ENCODE results near the gene CFAP141.
A peak's percentile ranks its signal among the peaks of the same experiment; 100 is the strongest.

The CFAP141 gene

GRCh38 chr1:154181944-154182343 lies 24.2 kb downstream of the CFAP141 start:
- peak overlapping the region; percentile 92 for H3K27ac ChIP-seq (ENCODE audit: poor library complexity, severe bottlenecking)
- ATAC-seq (ENCODE audit: low read depth) (no peak), DNase-seq (ENCODE audit: low spot score) (no peak)
- peak overlapping the region; percentile 73 for H3K4me3 ChIP-seq (ENCODE audit: severe bottlenecking)
- no peaks in the 10 kb centered on the region for H3K9me3 ChIP-seq (ENCODE audit: severe bottlenecking)
- H3K4me1 ChIP-seq (ENCODE audit: insufficient read depth, poor library complexity, severe bottlenecking), result peaks cover 32% of the 10 kb centered on the region
- H3K27me3 ChIP-seq (ENCODE audit: insufficient read depth, poor library complexity, severe bottlenecking), result no peaks in the 10 kb centered on the region
- no peak for TF ChIP-seq CTCF (IDR thresholded peaks at IDR 0.05; ENCODE audit: poor library complexity, severe bottlenecking)
- peaks cover 52% of the 10 kb centered on the region for H3K36me3 ChIP-seq (ENCODE audit: low read depth)

- DNase-seq (ENCODE audit: low spot score), result no peak
- ATAC-seq (ENCODE audit: low read depth), result no peak
Observed at GRCh38 chr1:154179946-154180687, 26.0 kb downstream of the CFAP141 start.

GRCh38 chr1:154178911-154179811 lies 27.0 kb downstream of the CFAP141 start:
- Histone ChIP-seq H3K4me3 (ENCODE audit: severe bottlenecking) (no peak overlapping the region), H3K27ac (ENCODE audit: poor library complexity, severe bottlenecking) (no peak overlapping the region), H3K27me3 (ENCODE audit: insufficient read depth, poor library complexity, severe bottlenecking) (no peaks in the 10 kb centered on the region), H3K4me1 (ENCODE audit: insufficient read depth, poor library complexity, severe bottlenecking) (peaks cover 32% of the 10 kb centered on the region), H3K36me3 (ENCODE audit: low read depth) (peaks cover 72% of the 10 kb centered on the region), H3K9me3 (ENCODE audit: severe bottlenecking) (no peaks in the 10 kb centered on the region)
- ATAC-seq (ENCODE audit: low read depth) (no peak), DNase-seq (ENCODE audit: low spot score) (no peak)
- TF ChIP-seq CTCF (IDR thresholded peaks at IDR 0.05; ENCODE audit: poor library complexity, severe bottlenecking), result no peak

More at GRCh38 chr1:154179946-154180687, 26.0 kb downstream of the CFAP141 start:
- TF ChIP-seq CTCF (IDR thresholded peaks at IDR 0.05; ENCODE audit: poor library complexity, severe bottlenecking), result no peak
- H3K27me3 ChIP-seq (ENCODE audit: insufficient read depth, poor library complexity, severe bottlenecking), result no peaks in the 10 kb centered on the region
- no peak overlapping the region for H3K4me3 ChIP-seq (ENCODE audit: severe bottlenecking)
- peaks cover 32% of the 10 kb centered on the region for H3K4me1 ChIP-seq (ENCODE audit: insufficient read depth, poor library complexity, severe bottlenecking)
- H3K27ac ChIP-seq (ENCODE audit: poor library complexity, severe bottlenecking), result no peak overlapping the region
- no peaks in the 10 kb centered on the region for H3K9me3 ChIP-seq (ENCODE audit: severe bottlenecking)
- H3K36me3 ChIP-seq (ENCODE audit: low read depth), result peaks cover 65% of the 10 kb centered on the region

- Histone ChIP-seq H3K27ac (ENCODE audit: poor library complexity, severe bottlenecking) (no peak overlapping the region), H3K9me3 (ENCODE audit: severe bottlenecking) (no peaks in the 10 kb centered on the region), H3K4me3 (ENCODE audit: severe bottlenecking) (no peak overlapping the region), H3K27me3 (ENCODE audit: insufficient read depth, poor library complexity, severe bottlenecking) (no peaks in the 10 kb centered on the region), H3K4me1 (ENCODE audit: insufficient read depth, poor library complexity, severe bottlenecking) (peaks cover 32% of the 10 kb centered on the region), H3K36me3 (ENCODE audit: low read depth) (peaks cover 83% of the 10 kb centered on the region)
- no peak for TF ChIP-seq CTCF (IDR thresholded peaks at IDR 0.05; ENCODE audit: poor library complexity, severe bottlenecking)
- DNase-seq (ENCODE audit: low spot score) (no peak), ATAC-seq (ENCODE audit: low read depth) (no peak)
Observed at GRCh38 chr1:154178013-154178412, 28.1 kb downstream of the CFAP141 start.

Measured in RWPE2 (cell line).